Stimulated activated CD4-positive, alpha-beta T cell treated with anti-CD3 and anti-CD28 coated beads, Interleukin-12 subunit alpha, Interleukin-12 subunit beta, amount 100 ng/mL, for 4 hours (primary cell): ENCODE results near the gene SURF6.

Experiments
- DNase-seq: peaks from one replicate; pipeline ENCODE4 v3.0.0-alpha.2; 2020

SURF6 gene

DNA sequence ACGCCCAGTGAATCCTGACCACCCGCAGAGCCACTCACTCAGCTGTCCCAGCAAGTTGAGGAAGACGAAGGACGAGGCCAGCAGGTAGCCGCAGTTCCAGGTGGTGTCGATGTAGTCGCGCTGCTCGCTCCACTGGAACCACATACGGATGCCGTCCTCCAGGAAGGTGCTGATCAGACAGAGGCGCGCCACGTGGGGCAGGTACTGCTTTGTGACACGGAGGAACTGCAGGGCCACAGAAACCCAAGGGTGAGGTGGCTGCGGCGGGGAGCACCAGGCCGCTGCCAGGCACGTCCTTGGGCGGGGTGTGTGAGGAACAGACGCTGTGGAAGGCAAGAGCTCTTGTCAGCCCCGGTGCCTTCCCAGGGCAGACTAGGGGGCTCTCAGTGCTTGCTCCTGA lies 31.2 kb upstream of the SURF6 start:
- DNase-seq, result no peak

DNA sequence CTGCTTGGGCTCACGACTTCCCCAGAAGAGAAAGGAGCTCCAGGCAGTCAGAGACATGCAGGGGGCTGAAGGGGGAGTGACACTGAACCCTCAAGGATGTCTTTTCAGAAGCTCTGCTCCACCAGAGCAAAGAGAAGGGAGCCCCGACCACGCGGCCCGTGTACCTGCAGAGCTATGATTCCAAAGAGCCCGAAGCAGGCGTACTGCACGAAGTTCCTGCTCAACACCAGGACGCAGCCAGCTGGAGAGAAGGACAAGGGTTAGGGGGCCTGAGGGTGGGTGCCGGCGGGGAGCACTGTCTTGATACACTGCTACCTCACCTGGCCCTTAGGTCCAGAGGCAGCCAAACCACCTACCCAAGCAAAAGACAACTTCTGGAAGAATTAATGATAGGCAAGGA lies 30.4 kb upstream of the SURF6 start:
- no peak for DNase-seq

DNA sequence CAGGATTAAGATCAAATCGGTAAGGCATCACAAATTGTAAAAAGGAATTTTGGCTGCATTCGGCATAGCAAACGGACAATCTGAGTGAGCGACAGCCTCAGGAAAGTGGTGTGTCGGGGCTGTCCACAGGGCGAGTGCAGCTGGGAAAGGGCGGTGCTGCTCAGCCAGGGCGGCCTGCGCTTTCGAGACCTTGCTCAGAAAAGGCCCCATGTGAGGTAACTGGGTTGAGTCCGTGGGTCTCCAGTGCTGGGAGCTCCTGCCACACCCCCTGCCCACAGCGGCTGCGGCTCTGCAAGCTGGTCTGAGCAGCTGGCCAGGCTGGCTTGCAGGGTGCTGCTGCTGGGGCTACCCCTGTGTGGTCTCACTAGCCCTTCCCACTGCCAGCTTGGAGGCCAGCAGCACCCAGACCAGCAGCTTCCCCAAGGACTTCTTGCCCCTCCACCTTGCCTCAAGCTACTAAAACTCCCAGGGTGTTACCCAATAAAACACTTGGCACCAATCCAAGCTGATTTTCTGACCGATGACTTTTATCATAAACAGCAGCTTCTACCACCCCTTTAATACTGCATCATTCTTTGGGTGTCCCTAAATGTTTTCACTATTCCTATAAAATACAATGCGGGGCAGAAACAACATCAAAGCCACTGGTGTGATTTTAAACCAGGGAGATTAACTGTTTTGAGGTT lies 26.5 kb upstream of the SURF6 start:
- no peak for DNase-seq

DNA sequence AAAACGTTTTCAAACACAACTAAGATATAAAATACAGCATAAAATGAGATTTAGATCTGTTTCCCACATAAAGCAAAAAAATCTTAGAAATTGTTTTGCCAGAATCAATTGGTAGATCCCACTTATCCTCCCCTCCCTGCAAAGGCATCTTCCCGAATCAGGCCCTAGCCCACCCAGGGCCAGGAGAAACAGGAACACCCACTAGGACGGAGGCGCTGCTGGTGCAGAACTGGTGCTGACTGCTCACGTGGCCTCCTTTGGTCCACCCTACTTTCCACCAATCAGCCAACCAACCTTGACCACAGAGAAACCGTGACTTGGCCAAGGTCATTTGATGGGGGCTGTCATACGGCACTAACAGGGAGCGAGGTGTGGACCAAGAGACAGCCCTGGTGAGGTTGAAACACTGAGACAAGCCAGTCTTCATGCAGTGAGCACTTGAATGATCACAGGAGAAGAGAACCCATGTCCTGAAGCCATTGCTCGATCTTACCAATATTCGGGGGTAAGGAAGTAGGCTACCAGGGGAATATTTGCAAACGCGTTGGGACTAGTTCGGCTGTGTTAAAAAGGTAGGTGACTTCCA lies 25.6 kb upstream of the SURF6 start:
- no peak for DNase-seq

DNA sequence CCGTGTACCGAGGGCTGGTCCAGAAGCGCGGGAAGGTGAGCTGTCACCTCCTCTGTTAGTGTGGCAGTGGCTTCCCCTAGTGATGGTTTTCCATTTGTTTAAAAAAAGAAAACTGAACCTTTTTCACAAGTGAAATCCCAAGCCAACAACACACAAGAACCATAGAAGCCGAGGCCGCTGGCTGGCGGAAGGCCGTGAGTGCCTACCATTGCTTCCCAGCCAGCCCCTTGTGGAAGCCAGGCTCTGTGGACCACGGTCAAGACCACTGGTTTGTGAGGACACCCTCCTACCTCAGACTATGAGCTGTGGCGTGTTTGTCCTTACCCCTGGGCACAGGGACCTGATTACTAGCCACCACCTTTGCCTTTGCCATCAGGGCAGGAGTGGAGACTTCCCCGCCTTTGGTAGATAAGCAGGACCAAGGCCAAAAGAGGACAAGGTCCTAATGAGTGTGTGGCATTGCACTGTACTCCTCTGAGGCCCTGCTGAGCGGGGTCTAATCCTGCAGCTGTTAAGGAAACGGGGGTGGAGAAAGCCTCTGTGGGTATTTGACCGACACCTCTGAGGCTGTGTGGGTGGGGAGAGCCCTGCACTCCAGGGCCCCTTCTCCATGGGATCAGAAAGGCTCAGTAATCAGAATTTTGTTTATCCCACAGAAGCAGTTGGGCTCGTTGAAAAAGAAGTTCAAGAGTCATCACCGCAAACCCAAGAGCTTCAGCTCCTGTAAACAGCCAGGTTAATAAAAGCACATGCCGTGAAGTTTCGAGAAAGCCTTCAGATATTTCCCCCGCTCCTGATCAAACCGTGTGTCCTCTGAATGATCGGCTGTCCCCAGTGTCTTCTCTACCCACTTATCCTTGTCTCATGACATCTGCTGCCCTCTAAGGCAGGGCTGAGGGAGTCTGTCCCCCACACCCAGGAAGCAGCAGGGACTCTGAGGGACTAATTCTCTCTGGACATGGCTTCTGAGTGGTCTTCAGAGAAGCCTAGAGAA lies 24.7 kb upstream of the SURF6 start:
- no peak for DNase-seq

DNA sequence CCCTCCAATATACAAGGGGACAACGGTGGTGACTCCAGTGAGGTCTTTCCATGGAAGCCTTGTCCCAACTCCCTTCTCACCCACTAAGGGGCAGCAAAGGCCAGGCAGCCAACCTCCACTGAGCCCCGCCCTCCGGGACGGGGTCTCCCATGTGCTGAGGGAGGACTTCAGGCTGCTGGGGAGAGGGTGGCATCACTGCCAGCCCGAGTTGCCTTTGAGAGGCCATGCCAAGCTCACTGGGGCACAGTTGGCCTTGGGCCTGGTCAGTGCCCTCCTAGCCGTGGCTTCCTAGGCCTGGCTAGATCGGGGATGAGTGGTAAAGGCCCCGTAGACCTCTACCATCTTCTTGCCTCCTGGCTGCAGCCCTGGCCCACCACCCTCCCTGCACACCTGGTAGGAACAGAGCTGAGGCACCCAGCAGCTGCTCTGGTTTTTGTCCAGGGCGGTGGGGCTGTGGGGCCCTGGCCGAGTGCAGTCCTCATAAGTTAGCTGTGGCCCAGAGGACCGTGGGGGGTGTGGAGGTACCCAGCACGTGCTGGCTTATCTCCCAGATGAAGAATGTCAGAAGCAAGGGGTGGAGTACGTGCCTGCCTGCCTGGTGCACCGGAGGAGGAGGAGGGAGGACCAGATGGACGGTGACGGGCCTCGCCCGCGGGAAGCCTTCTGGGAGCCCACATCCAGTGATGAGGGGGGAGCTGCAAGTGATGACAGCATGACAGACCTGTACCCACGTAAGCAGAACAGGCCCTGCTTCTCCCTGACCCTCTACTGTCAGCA lies 23.6 kb upstream of the SURF6 start:
- no peak for DNase-seq

DNA sequence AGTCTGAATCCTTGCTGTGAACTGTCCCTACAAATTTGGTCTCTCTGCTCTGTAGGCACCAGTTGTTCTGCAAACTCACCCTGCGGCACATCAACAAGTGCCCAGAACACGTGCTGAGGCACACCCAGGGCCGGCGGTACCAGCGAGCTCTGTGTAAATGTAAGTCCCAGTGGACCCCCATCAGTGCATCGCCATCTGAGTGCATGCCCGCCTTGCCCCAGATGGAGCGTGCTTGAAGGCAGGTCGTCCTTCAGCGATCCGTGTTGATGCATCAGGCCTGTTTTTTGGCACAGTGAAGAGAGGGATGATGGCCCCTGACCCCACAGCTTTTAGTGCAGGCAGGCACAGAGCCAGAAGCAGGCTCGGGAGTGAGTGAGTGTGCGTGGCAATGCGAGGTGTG lies 21.7 kb upstream of the SURF6 start:
- no peak for DNase-seq

DNA sequence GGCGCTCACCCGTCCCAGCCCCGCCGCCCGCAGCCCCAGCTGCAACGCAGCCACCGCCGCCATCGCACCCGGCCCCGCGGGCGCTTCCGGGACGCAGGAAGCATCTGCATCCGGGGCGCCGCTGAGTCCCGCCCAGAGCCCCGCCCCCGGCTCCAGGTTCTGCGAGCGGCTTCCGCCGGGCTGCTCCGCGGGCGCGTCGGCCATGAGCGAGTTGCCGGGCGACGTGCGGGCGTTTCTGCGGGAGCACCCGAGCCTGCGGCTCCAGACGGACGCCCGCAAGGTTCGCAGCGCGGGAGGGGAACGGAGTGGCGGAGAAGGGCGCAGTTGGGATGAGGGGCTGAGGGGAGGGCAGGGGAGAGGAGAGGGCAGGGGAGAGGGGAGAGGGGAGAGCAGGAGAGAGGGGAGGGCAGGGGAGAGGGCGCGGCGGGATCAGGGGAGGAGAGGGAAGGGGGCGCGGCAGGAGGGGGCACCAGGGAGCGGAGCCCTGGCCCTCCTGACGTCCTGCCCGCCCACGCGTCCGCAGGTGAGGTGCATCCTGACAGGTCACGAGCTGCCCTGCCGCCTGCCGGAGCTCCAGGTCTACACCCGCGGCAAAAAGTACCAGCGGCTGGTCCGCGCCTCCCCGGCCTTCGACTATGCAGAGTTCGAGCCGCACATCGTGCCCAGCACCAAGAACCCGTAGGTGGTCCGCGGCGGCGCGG lies 20.6 kb upstream of the SURF6 start, which contains the start of the genes SURF1 and SURF2:
Gene SURF1, minus strand, starts transcription at position 97 of the 701 bp plus-strand sequence. Its CDS starts 34 bp downstream, at position 63.
Gene SURF2, plus strand, starts transcription at position 160 of the 701 bp plus-strand sequence. Its CDS starts 43 bp downstream, at position 203.
- peak; percentile 93 for DNase-seq

DNA sequence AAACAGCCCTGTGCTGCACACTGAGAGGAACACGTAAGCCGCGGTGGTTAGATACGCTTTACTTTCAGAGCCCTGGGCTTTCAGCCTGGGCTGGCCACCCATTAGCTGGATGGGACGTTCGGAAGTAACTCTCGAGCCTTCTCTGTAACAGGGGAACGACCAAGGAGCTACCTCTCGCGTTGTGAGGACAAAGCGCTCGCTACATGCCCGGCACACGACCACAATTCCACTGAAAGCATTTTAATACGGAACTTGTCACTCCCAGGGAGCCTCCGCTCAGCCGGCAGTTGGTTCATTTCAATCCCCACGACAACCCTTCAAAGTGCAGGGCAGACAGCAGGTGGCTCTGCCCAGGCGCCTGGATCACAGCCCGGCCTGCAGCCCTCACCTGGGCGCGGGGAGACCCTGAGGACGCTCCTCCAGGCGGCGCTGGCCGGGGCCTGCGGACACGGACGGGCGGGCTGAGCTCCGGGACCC lies 19.9 kb upstream of the SURF6 start:
- no peak for DNase-seq

DNA sequence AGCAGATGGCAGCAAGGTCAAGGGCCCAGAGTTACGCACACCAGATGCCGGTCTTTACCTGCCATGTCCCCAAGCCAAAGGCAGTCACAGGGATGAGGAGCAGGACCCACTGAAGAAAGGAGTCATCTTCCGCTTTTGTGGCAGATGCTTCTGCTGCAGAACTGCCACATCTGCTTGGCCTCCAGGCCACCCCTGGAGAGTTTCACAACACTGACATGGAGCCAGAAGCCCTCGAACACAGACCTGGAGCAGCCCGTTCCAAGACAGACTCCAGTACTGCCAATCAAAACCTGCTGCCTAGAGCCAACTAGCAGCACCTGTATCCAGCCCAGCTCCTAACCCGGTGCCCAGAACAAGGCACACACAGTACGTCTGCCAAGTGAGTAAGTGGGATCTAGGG lies 18.8 kb upstream of the SURF6 start:
- DNase-seq, result no peak

DNA sequence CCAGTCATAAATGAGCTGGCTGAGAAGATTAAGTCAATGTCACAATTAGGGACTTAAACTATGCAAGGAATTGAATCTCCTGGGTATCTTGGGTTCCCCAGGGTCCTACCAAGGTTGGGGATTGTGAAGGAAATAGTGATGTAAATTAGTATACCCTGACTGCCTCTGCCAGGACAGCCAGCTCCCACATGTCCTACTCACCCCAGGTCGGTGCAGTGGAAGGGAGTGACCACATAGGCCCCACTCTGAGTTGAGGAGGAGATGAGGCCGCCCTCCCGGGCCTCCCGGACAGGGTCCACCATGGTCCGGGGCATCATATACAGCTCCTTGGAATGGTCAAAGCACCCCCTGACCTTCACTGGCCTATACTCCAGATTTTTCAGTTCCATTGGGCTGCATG lies 17.6 kb upstream of the SURF6 start:
- no peak for DNase-seq

DNA sequence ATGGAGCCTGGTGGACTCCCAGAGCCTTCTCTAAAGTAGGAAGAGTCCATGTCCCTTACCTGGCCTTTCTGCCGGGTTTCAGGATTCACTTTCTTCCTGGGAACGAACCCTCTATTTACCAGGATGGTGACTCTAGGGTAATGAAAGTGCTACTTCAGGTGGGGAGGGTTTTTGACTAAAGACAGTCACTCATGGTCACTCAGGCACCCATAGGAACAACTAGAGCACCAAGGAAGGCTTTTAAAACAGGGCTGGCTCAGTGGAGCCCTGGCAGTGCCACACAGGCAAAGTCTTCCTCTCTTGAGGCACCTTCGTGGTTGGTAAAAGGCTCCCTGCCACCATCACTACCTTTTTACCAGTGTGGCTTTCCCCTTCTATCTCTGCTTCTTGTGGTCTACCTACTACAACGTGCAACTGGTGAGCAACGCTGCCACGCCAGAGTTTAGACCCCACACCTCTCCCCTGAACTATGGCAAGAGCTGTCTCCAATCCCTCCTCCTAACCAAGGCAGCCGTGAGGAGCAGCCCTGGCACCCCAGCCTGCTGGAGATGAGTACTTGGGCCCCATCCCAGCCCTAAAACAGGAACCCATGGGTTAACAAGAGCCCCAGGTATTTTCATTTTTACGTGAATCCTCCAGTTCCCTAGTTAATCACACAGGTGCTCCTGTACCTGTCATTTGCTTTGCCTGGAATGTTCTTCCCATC lies 16.8 kb upstream of the SURF6 start:
- DNase-seq, result no peak

DNA sequence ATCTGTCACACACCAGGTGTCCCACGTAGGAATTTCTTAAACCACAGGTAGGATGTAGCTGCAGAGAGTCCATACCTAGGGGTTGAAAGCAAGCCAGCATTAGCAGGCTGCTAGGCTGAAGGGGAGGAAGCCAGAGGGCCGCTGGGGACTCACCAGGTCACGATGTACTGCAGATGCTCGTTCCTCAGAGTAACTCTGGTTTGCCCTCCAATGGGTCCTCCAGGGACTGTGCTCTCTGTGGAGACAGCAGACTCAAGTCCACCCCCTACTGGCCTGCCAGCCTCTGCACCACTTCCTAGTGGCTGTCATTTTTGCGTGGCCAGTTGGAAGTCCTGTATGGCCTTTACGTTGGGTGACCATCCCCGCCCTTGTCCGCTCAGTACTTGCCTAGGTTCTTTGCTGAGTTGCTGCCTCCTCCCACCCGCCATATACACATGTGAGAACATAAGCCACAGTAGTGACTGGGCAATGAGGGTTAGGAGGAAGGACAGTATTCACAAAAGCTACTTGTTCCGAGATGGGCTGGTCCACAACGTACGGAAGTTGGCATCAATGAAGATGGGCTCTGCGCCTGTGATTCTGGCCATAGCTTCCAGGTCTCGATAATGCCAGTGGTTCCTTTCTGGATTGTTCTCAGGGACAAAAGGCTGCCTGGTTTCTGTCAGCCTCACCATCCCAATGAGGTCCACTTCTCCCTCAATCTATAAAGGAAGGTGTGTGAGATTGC lies 16.1 kb upstream of the SURF6 start:
- no peak for DNase-seq

DNA sequence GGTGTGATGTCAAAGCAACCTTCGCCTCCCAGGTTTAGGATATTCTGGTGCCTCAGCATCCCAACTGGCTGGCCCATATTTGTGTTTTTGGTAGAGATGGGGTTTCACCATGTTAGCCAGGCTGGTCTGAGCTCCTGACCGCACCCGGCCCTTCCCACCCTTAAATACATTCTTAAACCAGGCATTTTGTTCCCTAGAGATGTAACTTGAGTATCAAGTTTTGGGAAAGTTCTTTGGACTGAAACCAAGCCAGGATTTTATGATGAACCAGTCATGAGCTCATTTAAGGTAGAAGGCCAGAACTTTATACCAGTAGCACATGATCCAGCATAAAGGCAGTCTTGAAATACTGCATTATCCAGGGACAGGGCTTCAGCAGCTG lies 15.5 kb upstream of the SURF6 start:
- no peak for DNase-seq

DNA sequence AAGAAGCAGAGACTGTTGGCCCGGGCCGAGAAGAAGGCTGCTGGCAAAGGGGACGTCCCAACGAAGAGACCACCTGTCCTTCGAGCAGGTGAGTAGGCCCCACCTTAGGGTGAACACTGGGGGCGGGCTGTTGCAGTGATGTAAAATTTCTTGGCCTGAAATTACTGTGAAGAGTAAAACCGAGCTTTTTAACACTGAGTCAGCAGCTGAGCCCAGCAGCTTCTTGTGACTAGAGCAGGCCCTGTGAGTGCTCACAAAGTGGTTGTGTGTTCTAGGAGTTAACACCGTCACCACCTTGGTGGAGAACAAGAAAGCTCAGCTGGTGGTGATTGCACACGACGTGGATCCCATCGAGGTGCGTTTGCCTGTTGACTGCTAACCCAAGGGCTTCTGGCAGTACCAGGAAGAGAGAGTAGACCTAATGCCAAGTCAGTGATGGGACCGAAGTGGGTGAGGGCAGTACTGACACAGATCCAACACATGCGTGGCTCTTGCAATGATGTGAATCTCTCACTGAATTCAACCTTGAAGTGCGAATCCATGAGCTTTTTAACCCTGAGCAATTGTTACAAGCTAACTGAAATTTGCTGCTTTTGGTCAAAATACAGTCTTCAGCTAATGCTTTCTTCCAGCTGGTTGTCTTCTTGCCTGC lies 14.1 kb upstream of the SURF6 start:
- no peak for DNase-seq

DNA sequence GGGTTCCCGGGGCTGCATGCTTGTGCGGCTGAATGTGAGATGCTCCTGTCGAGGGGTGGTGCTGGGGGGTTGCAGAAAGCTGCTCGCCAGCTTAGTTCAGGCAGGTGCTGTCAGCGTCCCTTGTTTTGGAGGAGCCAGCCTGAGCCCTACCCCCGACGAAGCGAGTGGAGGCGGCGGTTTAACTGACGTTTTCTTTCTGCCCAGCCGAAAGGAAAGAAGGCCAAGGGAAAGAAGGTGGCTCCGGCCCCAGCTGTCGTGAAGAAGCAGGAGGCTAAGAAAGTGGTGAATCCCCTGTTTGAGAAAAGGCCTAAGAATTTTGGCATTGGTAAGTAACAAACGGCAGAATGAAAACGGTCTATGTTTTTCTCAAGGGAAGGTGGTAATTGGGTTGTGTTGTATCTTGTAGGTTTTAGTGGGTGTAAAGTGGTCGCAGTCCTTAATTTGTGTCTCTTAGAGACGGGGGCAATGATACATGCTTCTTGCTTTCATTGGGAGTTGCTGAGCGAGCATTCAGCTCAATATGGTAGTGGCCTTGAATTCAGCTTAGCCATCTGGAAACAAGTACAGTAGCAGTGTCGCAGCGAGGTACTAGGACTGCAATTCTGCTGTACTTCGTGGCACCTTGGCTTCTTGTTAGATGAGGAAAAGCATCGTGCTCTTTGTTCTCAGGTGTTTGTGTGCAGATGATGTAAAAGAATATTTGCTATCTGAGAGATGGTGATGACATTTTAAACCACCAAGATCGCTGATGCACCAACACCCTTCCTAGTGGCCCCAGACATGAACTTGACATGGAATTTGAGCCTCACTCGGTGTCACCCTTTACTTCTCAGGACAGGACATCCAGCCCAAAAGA lies 13.0 kb upstream of the SURF6 start:
- DNase-seq, result no peak

DNA sequence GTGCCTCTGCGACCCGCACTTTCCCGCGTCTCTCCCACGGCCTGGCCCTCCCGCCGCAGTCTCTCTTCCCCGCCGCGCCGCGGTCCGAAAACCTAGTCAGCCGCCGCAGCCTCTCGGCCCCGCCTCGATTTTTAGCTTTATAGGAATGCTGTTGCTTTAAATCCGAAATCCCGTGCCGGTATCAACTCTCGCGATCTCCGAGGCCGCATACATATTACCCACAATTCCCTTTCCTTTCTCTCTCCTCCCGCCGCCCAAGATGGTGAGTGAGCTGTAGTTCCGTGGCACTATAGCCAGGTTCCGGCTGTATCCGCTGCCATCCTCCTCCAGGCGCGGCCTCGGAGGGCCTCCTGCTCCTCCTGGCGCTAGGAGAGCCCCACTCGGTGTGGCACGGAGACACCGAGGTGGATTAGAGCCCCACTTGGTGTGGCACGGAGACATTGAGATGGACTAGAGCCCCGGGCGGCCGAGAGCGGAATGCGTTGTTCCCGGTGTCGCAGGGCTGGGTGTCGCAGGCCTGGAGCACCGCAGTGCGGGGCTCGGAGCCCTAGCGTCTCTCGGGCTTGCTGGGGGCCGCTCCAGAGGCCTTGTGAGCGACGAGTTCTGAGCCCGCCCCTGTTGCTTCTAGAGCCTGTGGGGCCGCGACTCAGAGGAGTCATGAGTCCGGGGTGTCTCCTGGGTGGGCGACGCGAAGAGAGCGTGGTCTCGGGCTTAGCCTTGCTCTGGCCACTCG lies 12.2 kb upstream of the SURF6 start, which contains the start of the genes MED22 and RPL7A:
Gene MED22, minus strand, starts transcription at position 147 of the 733 bp plus-strand sequence. CDS start 1,469 bp downstream, outside the sequence.
Gene RPL7A, plus strand, starts transcription at position 234 of the 733 bp plus-strand sequence. Its CDS starts 26 bp downstream, at position 260.
- DNase-seq, result peak; percentile 88

DNA sequence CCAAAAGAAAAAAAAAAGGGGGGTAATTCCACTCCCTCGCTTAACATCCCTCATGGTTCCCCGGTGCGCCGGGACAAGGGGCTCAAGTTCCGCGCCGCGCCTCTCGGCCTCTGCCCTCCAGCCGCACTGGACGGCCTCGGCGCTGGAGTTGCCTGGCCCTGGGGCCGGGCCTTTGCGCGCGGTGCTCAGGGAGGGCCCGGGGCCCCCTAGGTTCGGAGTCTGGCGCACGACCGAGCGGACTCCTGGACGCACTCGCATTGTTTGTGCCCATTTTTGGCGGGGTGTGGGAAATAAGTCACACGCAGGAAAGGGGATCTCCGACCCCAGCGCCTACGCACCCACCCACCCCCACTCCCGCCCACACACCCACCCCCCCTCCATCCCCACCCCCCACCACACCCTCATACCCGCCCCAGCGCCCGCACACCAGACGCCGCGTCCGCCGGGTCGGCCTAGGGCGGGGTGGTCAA lies 11.6 kb upstream of the SURF6 start:
- DNase-seq, result no peak
